Lower leg skin (tissue), 3 donors: ENCODE measurements around the gene SLC25A29.

Experiments used
- POLR2A ChIP-seq, 2 donors: fragments of 450-650 bp; IDR thresholded peaks; one replicate each; pipeline ENCODE4 v1.6.1; 2016 to 2017; ENCODE audit warnings: antibody characterized with exemption in 2 of 2, mild to moderate bottlenecking in 1 of 2, moderate library complexity in 1 of 2
- TF ChIP-seq, protein P1 (sequence below), 3 donors: fragments of 450-650 bp; IDR thresholded peaks; one replicate each; pipeline ENCODE4 v1.5.1; 2016; ENCODE audit warnings: antibody characterized with exemption in 3 of 3, mild to moderate bottlenecking in 3 of 3, moderate library complexity in 2 of 3

DNA sequence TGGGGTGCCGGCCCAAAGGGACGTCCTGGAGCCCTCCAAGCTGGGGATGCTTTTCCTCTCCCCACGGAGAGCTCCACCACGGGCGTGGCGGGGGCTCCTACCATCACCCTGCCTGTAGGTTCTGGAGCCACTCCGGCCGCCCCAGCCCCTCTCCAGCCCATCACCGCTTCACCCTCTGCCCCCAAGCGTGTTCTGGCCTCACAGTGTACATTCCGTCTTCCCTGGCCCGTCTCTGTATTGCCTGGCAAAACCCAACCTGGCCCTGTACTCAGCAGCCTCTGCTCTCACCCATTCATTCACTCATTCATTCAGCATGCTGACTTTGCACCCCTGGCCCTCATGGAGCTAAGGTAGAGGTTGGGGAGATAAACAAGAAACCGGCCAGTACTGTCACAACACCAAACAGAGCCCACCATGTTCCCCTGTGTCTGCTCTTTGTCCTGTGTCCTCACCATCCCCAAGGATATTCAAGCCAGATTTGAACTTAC lies 20.3 kb downstream of the SLC25A29 start:
- TF ChIP-seq, protein P1, sequence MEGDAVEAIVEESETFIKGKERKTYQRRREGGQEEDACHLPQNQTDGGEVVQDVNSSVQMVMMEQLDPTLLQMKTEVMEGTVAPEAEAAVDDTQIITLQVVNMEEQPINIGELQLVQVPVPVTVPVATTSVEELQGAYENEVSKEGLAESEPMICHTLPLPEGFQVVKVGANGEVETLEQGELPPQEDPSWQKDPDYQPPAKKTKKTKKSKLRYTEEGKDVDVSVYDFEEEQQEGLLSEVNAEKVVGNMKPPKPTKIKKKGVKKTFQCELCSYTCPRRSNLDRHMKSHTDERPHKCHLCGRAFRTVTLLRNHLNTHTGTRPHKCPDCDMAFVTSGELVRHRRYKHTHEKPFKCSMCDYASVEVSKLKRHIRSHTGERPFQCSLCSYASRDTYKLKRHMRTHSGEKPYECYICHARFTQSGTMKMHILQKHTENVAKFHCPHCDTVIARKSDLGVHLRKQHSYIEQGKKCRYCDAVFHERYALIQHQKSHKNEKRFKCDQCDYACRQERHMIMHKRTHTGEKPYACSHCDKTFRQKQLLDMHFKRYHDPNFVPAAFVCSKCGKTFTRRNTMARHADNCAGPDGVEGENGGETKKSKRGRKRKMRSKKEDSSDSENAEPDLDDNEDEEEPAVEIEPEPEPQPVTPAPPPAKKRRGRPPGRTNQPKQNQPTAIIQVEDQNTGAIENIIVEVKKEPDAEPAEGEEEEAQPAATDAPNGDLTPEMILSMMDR (IDR thresholded peaks at IDR 0.05), result no peak
- no peak for TF ChIP-seq POLR2A (IDR thresholded peaks at IDR 0.05)
